ENCODE results near the gene UNC13C.
"Not testable (repeated sequence)": the region's sequence is repeated elsewhere in the genome, so short reads cannot be mapped to it uniquely, and the experiment has no call there.

The UNC13C gene

GRCh38 chr15:54307926-54308325 is 329.7 kb downstream of the UNC13C start:
- DNase-seq = no peak

GRCh38 chr15:54312528-54312927 is 334.3 kb downstream of the UNC13C start:
- no peak for DNase-seq

- DNase-seq = no peak
These were observed 343.2 kb downstream of the UNC13C start for GRCh38 chr15:54321426-54321825.

GRCh38 chr15:54322341-54322740 is 344.1 kb downstream of the UNC13C start:
- no peak for DNase-seq

- no peak for DNase-seq
These were observed 367.1 kb downstream of the UNC13C start for GRCh38 chr15:54345301-54345700.

GRCh38 chr15:54345827-54346226 is 367.6 kb downstream of the UNC13C start:
- no peak for DNase-seq

GRCh38 chr15:54347082-54347827 is 369.0 kb downstream of the UNC13C start:
- DNase-seq = no peak

GRCh38 chr15:54353726-54354125 is 375.5 kb downstream of the UNC13C start:
- no peak for DNase-seq

GRCh38 chr15:54354341-54354740 is 376.1 kb downstream of the UNC13C start:
- no peak for DNase-seq

GRCh38 chr15:54364961-54365360 is 386.7 kb downstream of the UNC13C start:
- DNase-seq = no peak

GRCh38 chr15:54373332-54373731 is 395.1 kb downstream of the UNC13C start:
- DNase-seq = no peak

- no peak for DNase-seq
These were observed 396.1 kb downstream of the UNC13C start for GRCh38 chr15:54374184-54374952.

GRCh38 chr15:54387799-54388198 is 409.6 kb downstream of the UNC13C start:
- no peak for DNase-seq

- DNase-seq = no peak
These were observed 410.5 kb downstream of the UNC13C start for GRCh38 chr15:54388746-54389145.

- DNase-seq = no peak
These were observed 432.2 kb downstream of the UNC13C start for GRCh38 chr15:54410481-54410880.

- no peak for DNase-seq
These were observed 445.9 kb downstream of the UNC13C start for GRCh38 chr15:54424171-54424570.

- DNase-seq = no peak
These were observed 450.4 kb downstream of the UNC13C start for GRCh38 chr15:54428596-54428995.

- DNase-seq = not testable (repeated sequence)
These were observed 472.0 kb downstream of the UNC13C start for GRCh38 chr15:54450288-54450687.

GRCh38 chr15:54456413-54456812 is 478.2 kb downstream of the UNC13C start:
- DNase-seq = no peak

GRCh38 chr15:54462511-54462913 is 484.3 kb downstream of the UNC13C start:
- no peak for DNase-seq

GRCh38 chr15:54481819-54482218 is 503.6 kb downstream of the UNC13C start:
- DNase-seq = no peak

- DNase-seq = no peak
These were observed 504.0 kb downstream of the UNC13C start for GRCh38 chr15:54482251-54482650.

GRCh38 chr15:54500330-54500729 is 522.1 kb downstream of the UNC13C start:
- DNase-seq = no peak

GRCh38 chr15:54502416-54503075 is 524.3 kb downstream of the UNC13C start:
- no peak for DNase-seq
